Endometrium (tissue), 2 donors: ENCODE data around the gene DRC7.
"Not testable (repeated sequence)": the region's sequence is repeated elsewhere in the genome, so short reads cannot be mapped to it uniquely, and the experiment has no call there.

Experiments
- FAIRE-seq: peaks from 2 replicates; lab custom pipeline; 2012; peaks lifted over from hg19 to GRCh38; lab: Jason Lieb, UNC
- donor health status: control.
- donor health status: control.

DRC7 gene

GRCh38 chr16:57734925-57735754 is 40.5 kb downstream of the DRC7 start:
- peak; percentile 100 for FAIRE-seq

- FAIRE-seq, result no peak
Measured at GRCh38 chr16:57735755-57736418, 41.3 kb downstream of the DRC7 start, which contains the start of gene KATNB1. Gene KATNB1, plus strand, starts transcription at chr16:57735770. Its CDS starts 1,474 bp downstream, at chr16:57737244.

- no peak for FAIRE-seq
Measured at GRCh38 chr16:57736419-57737351, 42.1 kb downstream of the DRC7 start.

- no peak for FAIRE-seq
Measured at GRCh38 chr16:57738844-57739243, 44.2 kb downstream of the DRC7 start.

DNA sequence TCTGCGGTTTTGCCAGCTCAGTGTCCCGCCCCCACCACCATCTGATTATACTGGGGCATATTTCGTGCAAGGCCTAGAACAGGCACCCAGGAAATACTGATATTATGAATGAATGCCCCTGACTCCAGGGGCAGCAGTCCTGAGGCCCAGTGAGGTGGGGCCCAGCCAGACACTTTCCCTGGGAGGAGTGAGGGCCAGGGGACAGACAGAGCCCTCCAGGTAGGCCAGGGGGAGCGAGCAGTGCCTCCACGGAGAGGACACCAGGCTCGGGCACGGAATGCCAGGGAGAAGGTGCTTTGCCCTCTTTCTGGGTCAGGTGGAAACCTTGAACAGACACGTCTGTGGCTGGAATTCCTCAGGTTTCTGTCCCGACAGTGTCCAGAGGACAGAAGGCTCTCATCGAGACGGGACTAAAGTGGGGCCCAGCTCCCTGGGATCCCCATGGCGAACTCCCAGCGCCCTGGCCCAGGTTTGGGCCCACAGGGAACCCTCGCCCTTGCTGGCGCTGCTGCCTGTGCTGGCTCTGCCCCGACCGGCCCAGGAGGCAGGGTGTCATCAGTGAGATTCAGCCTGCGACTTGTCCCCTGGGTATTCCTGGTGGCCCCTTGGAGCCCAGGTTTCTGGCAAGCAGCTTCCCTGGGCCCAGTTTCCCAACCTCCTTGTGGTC is 45.3 kb downstream of the DRC7 start:
- FAIRE-seq, result no peak

DNA sequence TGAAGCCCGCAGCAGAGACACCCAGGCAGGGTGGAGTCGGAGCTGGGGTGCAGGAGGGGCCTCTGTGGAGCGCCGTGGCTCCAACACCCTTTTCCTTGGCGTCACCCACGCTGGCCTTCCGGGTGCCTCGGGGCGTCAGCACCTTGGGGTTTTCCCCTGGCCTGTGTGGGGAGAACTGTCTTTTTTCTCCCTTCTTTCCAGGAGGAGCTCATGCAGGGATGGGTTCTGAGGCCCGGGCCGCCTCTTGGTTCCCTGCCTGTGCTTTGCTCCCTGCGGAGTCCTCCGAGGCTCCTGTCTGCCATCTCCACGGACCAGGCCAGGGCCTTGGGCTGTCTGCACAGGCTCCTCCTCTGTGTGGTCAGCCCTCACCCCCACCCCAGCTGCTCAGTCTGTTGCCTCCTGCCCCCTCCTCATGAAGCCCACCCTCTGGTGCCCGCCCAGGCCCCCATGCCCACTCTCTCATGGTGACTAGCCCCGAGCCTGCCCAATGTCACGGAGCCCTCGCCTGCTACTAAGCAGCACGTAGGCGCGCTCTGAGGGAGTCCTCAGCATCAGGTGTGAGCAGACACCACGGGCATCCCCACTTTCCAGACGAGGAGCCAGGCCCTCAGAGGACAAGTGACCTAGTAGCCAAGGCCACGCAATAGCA is 45.9 kb downstream of the DRC7 start:
- FAIRE-seq, result no peak

- FAIRE-seq, result no peak
Measured at GRCh38 chr16:57741660-57742191, 47.1 kb downstream of the DRC7 start.

- FAIRE-seq, result no peak
Measured at GRCh38 chr16:57742543-57742942, 47.9 kb downstream of the DRC7 start.

DNA sequence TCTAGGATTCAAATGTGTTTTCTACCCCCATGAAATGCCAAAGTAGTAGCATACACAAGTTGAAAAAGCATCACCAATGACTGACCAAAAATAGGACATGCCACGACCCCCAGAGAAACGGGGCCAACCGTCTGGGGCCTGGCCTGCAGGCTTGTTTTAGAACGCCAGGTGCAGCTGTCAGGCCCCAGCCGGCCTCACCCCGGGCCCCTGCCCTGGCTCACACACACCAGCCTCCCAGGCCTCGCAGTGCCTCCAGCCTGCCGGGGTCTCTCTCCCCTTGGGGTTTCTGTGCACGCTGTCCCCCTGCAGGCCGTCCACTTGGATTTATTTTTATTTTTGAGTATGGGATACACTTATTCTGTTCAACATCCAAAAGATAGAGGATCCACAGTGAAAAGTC is 48.9 kb downstream of the DRC7 start:
- FAIRE-seq, result no peak

GRCh38 chr16:57743886-57744641 is 49.5 kb downstream of the DRC7 start:
- no peak for FAIRE-seq

DNA sequence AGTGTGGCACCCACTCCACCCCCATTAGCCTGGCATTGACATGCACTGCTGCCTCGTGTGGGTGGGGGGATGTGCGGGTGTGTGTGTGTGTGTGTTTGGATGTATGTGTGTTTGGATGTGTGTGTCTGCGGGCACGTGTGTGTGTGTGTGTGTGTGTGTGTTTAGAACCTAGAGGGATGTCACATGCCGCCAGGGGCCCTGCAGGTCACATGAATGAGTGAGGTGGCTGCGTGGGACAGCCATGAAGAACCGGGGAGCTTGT is 50.0 kb downstream of the DRC7 start:
- FAIRE-seq, result no peak

DNA sequence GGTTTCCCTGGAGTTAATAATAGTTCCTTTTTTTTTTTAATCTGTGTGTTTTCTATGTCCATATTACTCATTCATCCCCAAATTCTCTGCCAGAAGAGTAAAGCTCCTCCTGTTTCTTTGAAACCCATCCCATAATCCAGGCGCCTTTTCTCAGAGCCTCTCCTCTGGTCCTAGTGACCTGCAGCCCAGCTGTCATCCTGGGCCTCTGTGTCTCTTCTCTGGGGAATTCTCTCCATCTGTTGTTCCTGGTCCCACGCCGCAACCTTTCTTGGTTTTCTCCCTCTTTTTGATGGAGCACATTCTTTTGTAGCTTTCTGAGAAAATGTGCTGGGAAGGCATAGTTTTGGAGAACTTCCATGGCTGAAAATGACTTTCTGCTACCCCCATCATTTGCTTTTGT is 51.2 kb downstream of the DRC7 start:
- no peak for FAIRE-seq

- FAIRE-seq, result not testable (repeated sequence)
Measured at GRCh38 chr16:57746316-57746715, 51.7 kb downstream of the DRC7 start.

DNA sequence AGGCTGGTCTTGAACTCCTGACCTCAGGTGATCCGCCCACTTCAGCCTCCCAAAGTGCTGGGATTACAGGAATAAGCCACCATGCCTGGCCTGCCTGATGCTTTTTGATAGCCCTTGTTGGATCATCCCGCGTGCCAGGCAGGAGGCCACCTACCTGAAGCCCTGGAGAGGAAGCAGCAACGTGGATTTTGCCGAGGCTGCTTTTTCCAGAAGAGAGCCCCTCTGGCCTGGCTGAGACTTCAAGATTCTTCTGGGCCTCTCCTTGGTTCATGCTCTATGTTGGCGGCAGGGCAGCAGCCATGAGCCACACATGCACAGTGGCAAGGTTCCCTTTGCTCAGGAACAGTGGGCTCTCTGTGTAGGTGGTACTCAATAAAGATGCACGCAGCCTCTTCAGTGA is 52.5 kb downstream of the DRC7 start:
- no peak for FAIRE-seq

GRCh38 chr16:57747496-57747895 is 52.9 kb downstream of the DRC7 start:
- FAIRE-seq, result no peak

GRCh38 chr16:57747996-57748395 is 53.4 kb downstream of the DRC7 start:
- FAIRE-seq, result no peak

DNA sequence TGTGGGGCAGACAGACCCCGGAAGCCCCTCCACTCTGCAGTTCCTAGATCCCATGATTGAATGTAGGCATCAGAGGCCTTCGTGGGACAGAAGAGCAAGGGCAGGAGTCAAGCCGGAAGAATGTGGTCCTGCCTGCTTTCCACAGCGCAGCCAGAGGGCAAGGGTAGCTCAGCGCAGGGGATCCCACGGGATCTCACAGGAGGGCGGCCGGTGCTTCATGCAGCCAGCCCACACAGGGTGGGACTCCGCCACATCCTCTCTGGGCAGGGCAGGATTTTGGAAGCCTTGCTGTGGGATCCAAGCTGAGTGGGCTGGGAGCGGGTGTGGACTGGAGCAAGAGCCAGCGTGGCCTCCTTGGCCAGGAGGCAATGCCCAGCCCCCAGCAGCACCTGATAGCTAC is 54.0 kb downstream of the DRC7 start:
- FAIRE-seq, result no peak

GRCh38 chr16:57749101-57749692 is 54.6 kb downstream of the DRC7 start:
- no peak for FAIRE-seq

DNA sequence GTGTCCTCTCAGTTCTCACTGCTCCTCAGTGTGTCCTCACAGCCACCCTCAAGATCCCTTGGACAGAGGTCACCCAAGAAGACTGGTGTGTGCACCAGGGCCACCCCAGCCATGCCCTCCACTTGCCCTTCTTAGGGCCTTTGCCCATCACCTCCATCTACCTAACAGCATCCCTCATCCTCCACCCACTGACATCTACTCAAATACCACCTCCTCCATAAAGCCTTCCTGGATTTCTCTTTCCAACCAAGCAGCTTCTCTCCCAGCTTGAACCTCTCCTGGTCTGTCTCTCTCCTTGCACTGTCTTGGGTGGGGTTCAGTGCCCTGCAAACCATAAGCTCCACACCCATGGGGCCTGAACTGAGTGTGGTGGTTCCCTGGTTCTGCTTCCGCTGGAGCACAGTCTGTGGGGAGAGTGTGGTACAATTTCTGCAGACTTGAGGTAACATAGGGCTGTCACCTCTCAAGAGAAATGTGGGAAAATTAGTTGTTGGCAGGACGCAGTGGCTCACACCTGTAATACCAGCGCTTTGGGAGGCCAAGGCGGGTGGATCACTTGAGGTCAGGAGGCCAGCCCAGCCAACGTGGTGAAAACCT is 55.3 kb downstream of the DRC7 start:
- FAIRE-seq, result no peak
